Adrenal gland (tissue), 5 donors: ENCODE measurements around the gene CARD9.

Experiments
- POLR2A ChIP-seq, 2 donors: fragments of 450-650 bp; IDR thresholded peaks; one replicate each; pipeline ENCODE4 v1.6.1; 2017; ENCODE audit warnings: antibody characterized with exemption in 2 of 2, mild to moderate bottlenecking in 2 of 2, moderate library complexity in 1 of 2
- TF ChIP-seq, protein P1 (sequence below), 6 experiments: fragments of 450-650 bp in 4 of 6; fragments of 200-600 bp in 2 of 6; sonication (generic) in 1 of 6; IDR thresholded peaks; 1 replicate in 5 of 6; 2 replicates in 1 of 6; pipeline versions ENCODE4 v1.5.1 to v1.8.0; 2016 to 2021; ENCODE audit warnings: antibody characterized with exemption in 6 of 6, mild to moderate bottlenecking in 2 of 6, moderate library complexity in 1 of 6
- donor health status: DM: no; HTN: no; CAD: no.

DNA sequence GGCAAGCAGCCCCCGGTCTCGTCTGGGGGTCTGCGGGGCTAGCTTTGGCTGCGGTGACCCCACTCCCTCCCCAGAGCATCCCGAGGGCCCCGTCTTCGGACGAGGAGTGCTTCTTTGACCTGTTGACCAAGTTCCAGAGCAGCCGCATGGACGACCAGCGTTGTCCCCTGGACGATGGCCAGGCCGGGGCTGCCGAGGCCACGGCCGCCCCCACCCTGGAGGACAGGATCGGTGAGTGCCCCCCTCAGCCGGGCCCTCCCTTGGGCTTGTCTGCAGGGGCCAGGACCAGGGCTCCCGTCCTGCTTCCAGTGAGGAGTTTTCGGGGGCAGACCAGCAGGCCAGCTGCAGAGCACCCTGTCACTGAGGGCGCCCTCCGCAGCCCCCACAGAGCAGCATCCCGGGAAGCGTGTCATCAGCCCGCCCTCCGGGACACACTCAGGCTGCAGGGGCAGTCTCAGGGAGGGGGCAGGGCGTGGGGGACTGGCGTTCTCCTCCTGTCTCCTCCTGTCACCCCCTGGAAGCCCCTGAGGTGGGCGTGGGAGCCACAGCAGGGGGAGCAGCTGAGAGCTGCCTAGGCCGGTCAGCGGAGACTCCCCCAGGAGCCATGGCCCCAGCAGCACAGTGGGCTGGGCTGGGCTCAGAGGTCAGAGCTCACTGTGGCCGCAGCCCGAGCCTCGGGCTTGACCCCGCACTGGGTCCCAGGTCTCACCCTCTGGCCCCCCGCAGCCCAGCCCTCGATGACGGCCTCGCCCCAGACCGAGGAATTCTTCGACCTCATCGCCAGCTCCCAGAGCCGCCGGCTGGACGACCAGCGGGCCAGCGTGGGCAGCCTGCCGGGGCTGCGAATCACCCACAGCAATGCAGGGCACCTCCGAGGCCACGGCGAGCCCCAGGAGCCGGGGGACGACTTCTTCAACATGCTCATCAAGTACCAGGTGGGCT lies 17.6 kb downstream of the CARD9 start:
- TF ChIP-seq POLR2A (IDR thresholded peaks at IDR 0.05) = no peak
- TF ChIP-seq, protein P1, sequence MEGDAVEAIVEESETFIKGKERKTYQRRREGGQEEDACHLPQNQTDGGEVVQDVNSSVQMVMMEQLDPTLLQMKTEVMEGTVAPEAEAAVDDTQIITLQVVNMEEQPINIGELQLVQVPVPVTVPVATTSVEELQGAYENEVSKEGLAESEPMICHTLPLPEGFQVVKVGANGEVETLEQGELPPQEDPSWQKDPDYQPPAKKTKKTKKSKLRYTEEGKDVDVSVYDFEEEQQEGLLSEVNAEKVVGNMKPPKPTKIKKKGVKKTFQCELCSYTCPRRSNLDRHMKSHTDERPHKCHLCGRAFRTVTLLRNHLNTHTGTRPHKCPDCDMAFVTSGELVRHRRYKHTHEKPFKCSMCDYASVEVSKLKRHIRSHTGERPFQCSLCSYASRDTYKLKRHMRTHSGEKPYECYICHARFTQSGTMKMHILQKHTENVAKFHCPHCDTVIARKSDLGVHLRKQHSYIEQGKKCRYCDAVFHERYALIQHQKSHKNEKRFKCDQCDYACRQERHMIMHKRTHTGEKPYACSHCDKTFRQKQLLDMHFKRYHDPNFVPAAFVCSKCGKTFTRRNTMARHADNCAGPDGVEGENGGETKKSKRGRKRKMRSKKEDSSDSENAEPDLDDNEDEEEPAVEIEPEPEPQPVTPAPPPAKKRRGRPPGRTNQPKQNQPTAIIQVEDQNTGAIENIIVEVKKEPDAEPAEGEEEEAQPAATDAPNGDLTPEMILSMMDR (IDR thresholded peaks at IDR 0.05) = no peak
